Stimulated activated CD4-positive, alpha-beta T cell treated with anti-CD3 and anti-CD28 coated beads, Interleukin-4, amount 100 ng/mL, for 24 hours (primary cell): ENCODE data around the gene TMEM232.
"Not testable (repeated sequence)": the region's sequence is repeated elsewhere in the genome, so short reads cannot be mapped to it uniquely, and the experiment has no call there.

Experiments
- DNase-seq: peaks from one replicate; pipeline ENCODE4 v3.0.0-alpha.2; 2020

Gene TMEM232

DNA sequence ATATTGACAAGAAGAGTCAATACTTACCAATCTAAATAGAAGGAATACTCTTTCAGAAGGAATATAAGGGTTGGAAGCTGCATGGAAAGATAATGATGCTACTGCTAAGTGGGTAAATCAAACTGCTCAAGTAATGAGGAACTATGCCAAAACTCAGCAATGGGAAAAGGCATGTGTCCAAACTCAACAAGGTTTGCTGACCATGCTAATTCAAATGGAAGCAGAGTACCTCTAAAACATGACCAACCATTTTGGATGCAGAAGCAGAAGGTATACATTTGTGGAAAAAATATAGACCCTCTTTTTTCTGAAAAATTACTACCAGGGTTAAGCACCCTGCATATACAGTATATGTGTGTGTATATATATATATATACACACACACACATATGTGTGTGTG, 21.1 kb downstream of the TMEM232 start:
- no peak for DNase-seq

- no peak for DNase-seq
Observed at GRCh38 chr5:110703481-110703880, 23.0 kb downstream of the TMEM232 start.

- DNase-seq = no peak
Observed at GRCh38 chr5:110702704-110703103, 23.8 kb downstream of the TMEM232 start.

- DNase-seq = no peak
Observed at GRCh38 chr5:110702300-110702699, 24.2 kb downstream of the TMEM232 start.

- DNase-seq = not testable (repeated sequence)
Observed at GRCh38 chr5:110692669-110693068, 33.8 kb downstream of the TMEM232 start.

DNA sequence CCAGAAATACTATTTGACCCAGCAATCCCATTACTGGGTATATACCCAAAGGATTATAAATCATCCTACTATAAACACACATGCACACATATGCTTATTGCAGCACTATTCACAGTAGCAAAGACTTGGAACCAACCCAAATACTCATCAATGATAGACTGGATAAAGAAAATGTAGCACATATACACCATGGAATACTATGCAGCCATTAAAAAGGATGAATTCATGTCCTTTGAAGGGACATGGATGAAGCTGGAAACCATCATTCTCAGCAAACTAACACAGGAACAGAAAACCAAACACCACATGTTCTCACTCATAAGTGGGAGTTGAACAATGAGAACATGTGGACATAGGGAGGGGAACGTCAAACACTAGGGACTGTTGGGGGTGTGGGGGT, 35.9 kb downstream of the TMEM232 start:
- DNase-seq = not testable (repeated sequence)

DNA sequence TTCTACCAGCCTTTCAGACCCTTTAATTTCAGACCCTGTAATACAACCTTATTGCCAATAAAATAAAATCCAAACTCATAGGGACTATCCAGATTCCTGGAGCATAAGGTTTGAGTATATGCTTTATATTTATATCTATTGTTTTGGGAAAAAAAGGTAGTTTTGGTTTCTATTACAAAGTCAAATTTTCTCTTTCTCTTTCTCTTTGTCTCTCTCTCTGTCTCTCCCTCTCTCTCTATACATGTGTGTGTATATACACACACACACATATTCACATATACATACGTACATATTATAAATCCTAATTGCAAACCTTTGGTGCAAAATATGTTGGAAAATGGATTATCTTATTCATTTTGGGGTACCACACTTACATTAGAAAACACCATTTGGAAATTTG, 39.0 kb downstream of the TMEM232 start:
- no peak for DNase-seq

- no peak for DNase-seq
Observed at GRCh38 chr5:110686270-110686669, 40.2 kb downstream of the TMEM232 start.

- DNase-seq = no peak
Observed at GRCh38 chr5:110681953-110682352, 44.5 kb downstream of the TMEM232 start.

DNA sequence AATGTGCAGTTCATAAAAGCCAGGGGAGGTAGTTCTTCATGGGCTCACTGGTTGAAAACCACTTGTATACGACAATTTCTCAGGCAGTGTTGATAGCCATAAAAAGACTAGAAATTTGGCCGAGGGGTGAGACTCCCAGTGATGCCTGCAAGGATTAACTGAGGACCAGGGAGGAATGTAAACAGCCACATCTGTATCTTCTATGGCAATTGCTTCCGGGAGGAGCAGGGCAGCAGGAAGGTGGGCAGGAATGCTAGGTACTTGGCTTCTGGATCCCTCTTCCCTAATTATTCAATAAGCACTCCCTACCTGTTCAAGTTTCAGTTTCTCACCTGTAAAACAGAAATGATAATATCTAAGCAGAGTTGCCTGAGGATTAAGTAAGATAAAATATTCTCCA, 45.4 kb downstream of the TMEM232 start:
- no peak for DNase-seq

GRCh38 chr5:110676554-110676953, 49.9 kb downstream of the TMEM232 start:
- not testable (repeated sequence) for DNase-seq

DNA sequence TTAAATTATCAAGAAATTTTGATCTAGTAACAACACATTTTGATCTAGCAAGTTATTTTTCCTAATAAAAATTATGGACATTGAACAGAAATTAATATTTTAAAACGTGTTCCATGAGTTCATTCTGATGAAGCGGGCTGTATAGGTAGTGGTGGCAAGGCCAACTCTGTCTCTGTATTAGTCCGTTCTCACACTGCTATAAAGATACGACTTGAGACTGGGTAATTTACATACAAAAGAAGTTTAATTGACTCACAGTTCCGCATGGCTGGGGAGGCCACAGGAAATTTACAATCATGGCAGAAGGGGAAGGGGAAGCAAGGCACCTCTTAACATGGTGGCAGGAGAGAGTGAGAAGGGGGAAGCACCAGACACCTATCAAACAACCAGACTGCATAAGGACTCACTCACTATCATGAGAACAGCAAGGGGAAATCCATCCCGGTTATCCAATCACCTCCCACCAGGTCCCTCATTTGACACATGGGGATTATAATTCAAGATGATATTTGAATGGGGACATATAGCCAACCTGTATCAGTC, 61.2 kb downstream of the TMEM232 start:
- no peak for DNase-seq

DNA sequence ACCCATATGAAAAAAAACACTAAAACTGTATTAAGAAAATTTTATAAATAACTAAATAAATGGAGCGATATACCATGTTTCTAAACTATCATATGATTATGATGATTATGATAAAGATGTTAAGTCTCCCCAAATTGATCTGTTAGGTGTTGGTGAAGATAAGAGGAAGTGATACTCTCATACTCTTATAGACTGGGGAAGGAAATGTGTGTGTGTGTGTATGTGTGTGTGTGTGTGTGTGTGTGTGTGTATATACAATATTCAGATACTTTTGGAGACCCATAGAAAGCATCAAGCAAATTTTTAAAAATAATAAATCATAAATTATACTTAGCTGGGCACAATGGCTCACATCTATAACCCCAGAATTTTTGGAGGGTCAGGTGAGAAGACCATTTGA, 62.9 kb downstream of the TMEM232 start:
- DNase-seq = no peak

DNA sequence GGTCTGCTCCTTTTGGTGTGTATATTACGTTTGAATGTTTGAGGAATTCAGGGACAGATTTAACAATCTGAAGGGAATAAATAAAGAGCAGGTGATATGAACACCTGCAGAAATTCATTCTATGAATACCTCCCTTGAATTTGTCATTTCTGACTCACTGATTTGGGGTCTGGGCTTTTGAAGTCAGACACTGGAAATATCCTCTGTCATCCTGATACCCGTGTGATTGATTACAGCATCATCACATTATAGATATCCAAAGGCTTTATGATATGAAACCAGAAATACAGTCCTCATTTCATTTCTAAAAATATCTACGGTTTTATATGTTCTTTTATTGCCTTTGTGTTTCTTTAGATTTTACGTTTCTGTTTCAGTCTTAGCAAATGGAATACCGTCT, 68.5 kb downstream of the TMEM232 start:
- DNase-seq = no peak

- DNase-seq = no peak
Observed at GRCh38 chr5:110653231-110653970, 73.1 kb downstream of the TMEM232 start.

- DNase-seq = no peak
Observed at GRCh38 chr5:110651507-110651906, 75.0 kb downstream of the TMEM232 start.

DNA sequence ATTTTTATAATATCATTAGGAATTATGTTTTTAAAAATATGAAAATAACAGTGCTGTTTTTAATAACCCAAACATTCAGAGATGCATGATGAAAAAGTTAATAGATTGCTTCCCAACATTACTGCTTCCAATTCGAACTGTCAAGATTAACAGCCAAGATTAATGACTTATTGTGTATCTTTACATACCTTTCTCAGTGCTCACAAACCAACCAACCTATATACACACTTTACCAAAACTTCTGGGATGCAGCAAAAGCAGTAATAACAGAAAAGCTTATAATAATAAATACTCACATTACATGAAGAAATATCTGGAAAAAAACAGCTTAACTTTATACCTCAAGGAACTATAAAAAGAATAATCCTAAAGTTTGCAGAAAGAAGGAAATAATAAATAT, 82.1 kb downstream of the TMEM232 start:
- DNase-seq = no peak

- DNase-seq = no peak
Observed at GRCh38 chr5:110638970-110639902, 87.2 kb downstream of the TMEM232 start.

GRCh38 chr5:110634475-110634874, 92.0 kb downstream of the TMEM232 start:
- DNase-seq = no peak

- DNase-seq = no peak
Observed at GRCh38 chr5:110631236-110631635, 95.2 kb downstream of the TMEM232 start.

GRCh38 chr5:110630350-110630749, 96.1 kb downstream of the TMEM232 start:
- DNase-seq = no peak

GRCh38 chr5:110625376-110625999, 101.0 kb downstream of the TMEM232 start:
- DNase-seq = no peak

DNA sequence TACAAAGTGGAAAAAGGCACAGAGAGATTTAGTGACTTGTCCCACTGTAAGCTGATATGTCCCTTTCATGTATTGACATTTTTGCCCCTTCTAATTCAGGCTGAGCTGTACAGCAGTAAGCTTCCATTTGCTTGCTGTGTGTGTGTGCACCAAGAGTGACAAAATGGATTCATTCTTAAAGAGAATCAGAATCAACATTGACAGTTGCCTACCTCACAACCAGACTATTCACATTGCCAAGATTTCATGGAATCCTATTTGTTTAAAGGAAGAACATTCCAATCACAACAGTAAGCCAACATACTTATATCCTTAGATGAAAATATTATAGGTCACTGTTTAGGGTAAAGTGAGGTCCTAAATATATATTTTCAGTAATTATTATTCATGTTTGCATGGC, 102.6 kb downstream of the TMEM232 start:
- no peak for DNase-seq
